ENCODE results near the gene JPT2.
"Not testable (repeated sequence)": the region's sequence is repeated elsewhere in the genome, so short reads cannot be mapped to it uniquely, and the experiment has no call there.

JPT2 gene

GRCh38 chr16:1709356-1709755, 31.3 kb downstream of the JPT2 start:
- DNase-seq: no peak

DNA sequence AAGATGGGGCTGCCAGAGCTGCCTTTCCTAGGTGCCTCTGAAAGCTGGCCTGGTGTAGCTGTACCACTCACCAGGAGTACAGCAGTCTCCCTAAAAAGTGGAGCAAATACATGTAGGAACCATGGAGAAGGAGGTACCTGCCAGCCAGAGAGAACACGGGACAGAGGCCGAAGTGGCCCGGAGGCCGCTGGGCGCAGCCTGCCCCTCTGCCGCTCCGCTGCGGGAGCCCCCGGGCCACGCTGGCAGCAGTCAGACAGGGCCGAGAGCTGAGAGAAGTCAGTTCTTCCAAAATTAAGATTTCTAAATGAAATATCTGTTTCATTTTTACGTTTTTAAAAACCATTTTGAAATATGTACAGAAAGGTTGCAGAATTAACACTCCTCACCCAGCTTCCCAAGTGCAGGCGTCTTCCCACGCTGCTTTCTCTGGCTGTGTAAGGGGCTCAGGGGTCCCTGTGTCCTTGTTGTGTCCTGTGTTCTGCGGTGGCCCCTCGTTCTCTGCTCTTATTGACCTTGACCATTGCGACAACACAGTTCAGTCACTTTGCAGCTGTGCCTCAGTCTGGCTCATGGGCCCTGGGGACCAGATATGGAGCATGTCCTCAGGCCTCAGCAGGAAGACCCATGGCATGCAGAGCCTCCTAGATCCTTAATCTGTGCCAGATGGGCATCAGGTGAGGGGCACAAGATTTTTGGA, 32.9 kb downstream of the JPT2 start:
- DNase-seq: no peak

- no peak for DNase-seq
Observed at GRCh38 chr16:1712791-1713261, 34.7 kb downstream of the JPT2 start.

DNA sequence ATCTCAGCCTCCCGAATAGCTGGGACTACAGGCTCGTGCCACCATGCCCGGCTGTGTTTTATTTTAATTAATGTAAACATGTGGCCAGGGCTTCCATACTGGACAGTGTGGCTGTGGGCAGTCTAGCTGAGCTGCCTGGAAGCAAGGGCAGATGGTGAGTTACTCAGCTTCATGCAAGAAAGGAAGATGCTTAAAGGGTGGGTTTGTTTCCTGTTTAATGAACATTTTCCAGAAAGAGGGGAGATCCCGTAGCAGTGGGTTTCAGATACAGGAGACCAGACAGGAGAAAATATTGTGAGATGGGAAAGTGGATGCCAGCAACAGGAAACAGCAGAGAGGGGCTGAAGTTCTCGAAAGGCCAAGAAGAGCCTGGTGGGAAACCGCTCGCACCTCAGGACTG, 35.3 kb downstream of the JPT2 start:
- no peak for DNase-seq

- peak; percentile 57 to 77 for DNase-seq
Observed at GRCh38 chr16:1713933-1714332, 35.9 kb downstream of the JPT2 start.

- no peak for DNase-seq
Observed at GRCh38 chr16:1715220-1715619, 37.1 kb downstream of the JPT2 start.

- DNase-seq: not testable (repeated sequence)
Observed at GRCh38 chr16:1718236-1718635, 40.2 kb downstream of the JPT2 start.

DNA sequence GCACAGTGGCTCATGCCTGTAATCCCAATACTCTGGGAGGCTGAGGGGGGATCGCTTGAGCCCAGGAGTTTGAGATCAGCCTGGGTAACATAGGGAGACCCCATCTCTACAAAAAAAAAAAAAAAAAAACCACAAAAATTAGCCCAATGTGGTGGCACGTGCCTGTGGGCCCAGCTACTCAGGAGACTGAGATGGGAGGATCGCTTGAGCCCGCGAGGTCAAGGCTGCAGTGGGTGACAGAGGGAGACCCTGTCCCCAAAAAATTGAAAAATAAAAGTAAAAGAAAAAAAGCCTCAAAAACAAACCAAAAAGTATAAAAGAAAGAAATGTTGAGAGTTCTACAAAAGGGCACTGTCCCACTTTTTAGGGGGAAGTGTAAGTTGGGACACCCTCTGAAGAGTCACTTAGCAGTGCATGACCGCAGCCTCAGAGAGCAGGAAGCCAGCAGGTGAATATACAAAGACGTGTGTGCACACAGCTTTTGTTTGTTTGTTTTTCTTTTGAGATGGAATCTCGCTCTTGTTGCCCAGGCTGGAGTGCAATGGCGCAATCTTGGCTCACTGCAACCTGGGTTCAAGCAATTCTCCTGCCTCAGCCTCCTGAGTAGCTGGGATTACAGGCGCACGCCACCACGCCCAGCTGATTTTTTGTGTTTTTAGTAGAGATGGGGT, 41.6 kb downstream of the JPT2 start:
- DNase-seq: not testable (repeated sequence)

DNA sequence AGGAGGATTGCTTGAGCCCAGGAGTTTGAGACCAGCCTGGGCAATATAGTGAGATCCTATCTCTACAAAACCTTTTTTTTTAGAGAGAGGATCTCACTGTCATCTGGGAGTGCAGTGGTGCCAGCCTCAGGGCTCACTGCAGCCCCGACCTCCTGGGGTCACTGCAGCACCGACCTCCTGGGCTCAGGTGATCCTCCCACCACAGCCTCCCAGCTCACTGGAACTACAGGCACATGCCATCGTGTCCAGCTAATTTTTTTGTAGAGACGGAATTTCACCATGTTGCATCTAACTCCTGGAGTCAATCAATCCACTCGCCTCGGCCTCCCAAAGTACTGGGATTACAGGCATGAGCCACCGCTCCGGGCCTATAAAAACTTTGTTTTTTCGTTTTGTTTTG, 43.3 kb downstream of the JPT2 start:
- DNase-seq: no peak

DNA sequence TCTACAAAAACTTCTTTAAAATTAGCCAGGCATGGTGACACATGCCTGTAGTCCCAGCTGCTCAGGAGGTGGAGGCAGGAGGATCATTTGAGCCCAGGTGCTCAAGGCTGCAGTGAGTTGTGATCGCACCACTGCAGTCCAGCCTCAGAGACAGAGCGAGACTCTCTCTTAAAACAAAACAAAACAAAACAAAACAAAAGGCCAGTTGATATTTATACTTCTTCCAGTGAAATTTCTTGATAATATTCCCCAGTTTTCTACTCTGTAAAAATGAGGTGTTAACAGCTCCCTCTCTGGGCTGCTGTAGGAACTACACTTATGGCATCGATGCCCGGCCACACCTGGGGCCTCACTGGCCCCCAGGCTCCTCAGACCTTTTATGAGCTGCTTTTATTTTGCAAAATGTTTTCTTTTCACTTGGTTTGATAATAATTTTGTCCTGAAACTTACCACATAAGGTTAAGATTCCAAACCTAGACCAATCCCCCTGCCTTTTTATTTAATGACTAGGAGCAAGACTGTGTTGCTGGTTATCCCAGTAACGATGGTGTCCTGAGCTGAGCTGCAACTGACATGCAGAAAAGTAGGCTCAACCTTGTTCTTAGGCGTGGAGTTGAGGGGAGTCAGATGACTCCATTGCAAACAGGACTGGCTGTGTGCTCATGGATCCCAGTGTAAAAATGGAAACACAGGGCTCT, 45.5 kb downstream of the JPT2 start:
- DNase-seq: peak in 1 of 2 experiments; percentile 32

DNA sequence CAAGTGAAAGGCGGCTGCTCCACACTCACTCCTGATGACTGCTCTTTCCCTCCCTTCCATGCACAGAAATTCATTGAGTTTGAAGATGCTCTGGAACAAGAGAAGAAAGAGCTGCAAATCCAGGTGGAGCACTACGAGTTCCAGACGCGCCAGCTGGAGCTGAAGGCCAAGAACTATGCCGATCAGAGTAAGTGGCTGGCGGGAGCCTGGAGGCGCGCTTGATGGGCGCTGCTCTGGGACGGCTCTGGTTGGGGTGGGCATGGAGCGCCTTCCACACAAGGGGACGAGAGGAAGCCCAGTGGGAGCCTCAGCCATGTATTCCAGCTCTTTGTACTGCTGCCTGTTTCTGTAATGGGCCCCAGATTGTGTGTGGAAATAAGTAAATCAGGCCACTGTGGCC, 46.4 kb downstream of the JPT2 start:
- no peak for DNase-seq

DNA sequence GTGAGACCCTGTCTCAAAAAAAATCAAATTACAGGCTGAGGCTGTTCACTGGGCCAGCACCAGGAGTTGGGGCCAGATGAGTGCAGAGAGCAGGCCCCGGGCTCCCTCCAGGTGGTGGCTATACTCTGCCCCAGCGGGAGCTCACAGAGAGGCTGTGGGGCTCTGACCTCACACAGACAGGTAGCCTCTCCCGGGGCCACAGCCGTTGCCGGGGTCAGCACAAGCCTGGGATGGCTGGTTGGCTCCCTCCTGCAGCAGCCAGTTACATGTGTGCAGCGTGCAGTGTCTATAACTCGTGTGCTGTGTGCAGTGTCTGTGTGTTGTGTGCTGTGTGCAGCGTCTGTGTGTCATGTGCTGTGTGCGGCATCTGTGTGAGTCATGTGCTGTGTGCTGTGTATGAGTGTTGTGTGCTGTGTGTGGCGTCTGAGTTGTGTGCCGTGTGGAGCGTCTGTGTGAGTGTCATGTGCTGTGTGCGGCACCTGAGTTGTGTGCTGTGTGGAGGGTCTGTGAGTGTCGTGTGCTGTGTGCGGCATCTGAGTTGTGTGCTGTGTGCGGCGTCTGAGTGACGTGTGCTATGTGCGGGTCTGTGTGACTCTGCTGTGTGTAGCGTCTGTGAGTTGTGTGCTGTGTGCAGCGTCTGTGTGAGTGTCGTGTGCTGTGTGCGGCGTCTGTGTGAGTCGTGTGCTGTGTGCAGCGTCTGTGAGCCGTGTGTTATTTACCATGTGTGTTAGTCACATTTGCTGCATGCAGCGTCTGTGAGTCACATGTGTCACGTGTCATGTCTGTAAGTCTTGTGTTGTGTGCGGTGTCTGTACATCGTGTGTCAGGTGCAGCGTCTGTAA, 48.8 kb downstream of the JPT2 start:
- no peak for DNase-seq

DNA sequence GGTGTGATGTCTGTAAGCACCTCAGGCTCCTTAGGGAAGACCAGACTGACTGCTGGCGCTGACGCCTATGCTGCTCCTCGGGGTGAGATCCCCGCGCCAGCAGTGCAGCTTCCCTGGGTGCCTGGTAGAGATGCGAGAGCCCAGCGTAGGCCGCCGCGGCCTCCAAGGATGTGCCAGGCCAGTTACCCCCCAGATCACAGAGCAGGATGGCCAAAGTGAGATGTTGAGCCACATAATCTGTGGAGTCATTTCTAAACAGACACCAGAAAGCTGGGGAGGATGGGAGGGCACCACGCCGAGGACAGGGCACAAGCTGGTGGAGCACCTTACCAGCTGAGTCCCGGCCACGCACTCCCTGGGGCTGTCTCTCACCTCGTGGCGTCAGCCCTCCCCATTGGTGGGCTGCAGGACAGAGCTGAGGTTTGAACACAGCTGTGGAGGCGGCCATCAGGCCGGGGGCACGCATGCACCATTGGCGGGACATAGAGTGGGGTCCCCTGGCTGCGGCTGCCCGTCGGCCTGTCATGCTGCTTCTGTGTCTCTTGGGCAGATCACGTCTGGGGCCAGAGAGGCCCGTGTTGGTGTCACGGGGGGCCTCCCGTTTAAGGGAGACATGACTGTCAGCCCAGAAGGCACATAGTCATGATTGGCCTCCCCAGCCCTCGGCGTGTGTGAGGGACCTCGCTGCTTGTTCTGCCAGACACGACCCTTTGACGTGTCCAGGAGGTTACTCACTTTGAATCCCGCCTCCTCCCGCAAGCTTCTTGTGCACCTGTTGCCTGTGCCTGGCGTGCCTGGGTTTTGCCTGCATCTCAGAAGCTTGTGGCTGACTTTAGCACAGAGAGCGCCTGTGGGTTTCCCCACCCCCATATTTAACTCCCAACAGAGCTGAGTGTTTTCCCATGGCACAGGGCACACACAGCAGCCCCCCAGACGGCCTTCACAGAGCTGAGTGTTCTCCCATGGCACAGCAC, 49.9 kb downstream of the JPT2 start:
- no peak for DNase-seq

DNA sequence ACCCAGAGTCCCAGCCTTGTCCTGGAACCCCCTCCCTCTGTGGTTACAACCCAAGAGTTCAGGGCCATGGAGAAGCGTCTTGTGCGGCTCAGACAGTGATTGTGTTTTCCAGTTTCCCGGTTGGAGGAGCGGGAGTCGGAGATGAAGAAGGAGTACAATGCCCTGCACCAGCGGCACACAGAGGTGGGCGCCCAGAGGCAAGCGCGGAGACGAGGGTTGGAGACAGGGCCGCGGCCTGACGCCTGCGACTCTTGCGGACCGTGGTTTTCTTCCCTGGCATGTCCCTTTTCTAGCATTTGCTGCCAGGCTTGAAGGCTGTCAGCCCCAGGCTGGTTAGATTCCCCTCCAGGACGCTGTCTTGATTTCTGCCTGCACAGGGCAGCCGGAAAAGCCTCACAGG, 50.9 kb downstream of the JPT2 start:
- no peak for DNase-seq

- DNase-seq: no peak
Observed at GRCh38 chr16:1729445-1729844, 51.4 kb downstream of the JPT2 start.

GRCh38 chr16:1731073-1731472, 53.0 kb downstream of the JPT2 start:
- no peak for DNase-seq

DNA sequence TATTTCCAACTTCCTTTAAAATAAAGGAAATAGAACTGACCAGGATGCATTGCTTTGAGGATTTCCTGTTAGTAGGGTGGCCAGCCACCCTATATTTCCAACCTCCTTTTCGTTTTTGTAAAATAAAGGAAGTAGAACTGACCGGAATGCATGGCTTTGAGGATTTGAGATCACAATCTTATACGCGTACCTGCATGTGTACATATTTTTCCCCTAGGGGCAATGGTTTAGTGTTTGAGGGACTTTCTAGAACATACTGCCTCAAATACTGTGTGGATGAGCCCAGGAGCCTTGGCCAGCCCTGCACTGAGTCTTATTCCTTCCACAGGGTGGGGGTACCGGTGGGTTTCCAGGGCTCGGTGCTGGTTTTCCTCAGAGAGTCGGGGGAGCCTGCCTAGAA, 53.5 kb downstream of the JPT2 start:
- no peak for DNase-seq

DNA sequence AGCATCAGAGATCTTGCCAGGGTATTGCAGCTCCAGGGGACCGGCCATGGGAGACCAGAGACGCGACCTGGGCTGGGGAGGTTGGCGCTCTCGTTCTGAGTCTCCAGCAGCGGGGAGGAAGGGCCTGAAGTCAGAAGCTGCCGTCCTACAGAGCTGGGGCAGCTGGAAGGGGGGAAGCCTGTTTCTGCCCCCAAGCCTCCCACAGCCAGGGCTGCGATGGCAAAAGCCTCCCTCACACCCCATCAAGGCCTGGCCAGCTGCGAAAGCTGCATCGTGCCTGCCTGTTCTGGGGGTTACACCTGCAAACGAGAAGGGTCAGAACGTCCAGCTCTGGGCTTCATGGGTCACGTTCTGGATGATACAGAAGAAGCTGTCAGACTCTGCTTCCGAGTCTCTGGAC, 54.0 kb downstream of the JPT2 start:
- DNase-seq: no peak

DNA sequence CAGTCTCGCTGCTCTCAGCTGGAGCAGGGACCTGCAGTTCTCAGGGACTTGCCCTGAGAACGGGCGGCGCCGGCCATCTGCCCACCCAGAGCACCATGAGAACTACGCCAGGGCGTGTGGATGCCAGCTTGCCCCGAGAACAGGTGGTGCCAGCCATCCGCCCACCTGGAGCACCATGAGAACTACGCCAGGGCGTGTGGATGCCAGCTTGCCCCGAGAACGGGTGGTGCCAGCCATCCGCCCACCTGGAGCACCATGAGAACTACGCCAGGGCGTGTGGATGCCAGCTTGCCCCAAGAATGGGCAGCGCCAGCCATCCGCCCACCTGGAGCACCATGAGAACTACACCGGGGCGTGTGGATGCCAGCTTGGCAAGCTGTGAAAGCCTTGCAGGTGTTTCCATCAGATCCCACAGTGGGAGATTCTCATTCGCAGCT, 54.5 kb downstream of the JPT2 start:
- DNase-seq: not testable (repeated sequence)

GRCh38 chr16:1734123-1734522, 56.0 kb downstream of the JPT2 start:
- DNase-seq: no peak

DNA sequence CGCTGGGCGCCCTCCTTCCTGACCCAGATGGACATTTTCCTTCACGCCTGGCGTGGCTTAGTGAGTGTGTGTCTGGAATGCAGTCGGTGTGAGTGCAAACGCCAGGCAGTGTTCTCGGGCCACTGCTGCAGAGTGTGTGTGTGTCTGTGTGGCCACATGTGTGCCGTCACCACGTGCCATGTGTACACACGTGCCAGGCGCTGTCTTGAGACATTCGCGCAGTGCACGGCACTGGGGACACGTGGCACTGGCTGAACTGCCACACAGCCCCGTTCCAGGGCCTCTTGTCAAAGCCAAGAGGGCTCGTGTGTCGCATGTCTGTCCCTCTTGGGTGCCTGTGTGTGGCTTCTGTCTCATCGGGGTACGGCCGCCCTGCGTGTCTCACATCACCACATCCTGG, 56.7 kb downstream of the JPT2 start:
- DNase-seq: no peak

DNA sequence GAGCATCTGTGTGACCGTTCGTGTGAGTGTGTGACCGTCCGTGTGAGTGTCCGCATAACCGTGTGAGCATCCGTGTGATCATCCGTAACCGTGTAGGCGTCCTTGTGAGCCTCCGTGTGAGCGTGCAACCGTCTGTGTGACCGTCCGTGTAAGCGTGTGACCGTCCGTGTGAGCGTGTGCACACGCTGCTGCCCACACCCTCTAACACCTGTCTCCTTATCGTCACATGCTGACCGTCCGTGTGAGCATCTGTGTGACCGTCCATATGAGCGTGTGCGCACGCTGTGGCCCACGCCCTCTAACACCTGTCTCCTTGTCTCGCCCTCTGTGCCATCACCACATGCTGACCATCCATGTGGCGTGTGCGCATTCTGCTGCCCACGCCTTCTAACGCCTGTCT, 62.2 kb downstream of the JPT2 start:
- no peak for DNase-seq

Data from NCI-H526 (cell line).